Tibial artery (tissue), 4 donors: ENCODE results near the gene BBIP1.

ENCODE experiments used
- DNase-seq, 2 donors: peaks; one replicate each; pipeline ENCODE4 v3.0.0-alpha.2; 2019
- H3K27ac ChIP-seq, 2 donors: fragments of 200-600 bp; sonication (generic) in 1 of 2; 1 replicate in 1 of 2; 2 replicates in 1 of 2; pipeline ENCODE4 v1.5.1; 2018 to 2019; ENCODE audit warnings: mild to moderate bottlenecking in 1 of 2
- H3K27me3 ChIP-seq, 2 donors: fragments of 200-600 bp; sonication (generic) in 1 of 2; one replicate each; pipeline versions ENCODE4 v1.5.1 to v1.6.0; 2016 to 2019
- H3K36me3 ChIP-seq, 3 donors: fragments of 200-600 bp; sonication (generic) in 2 of 3; one replicate each; pipeline ENCODE4 v1.5.1; 2016 to 2019; ENCODE audit warnings: mild to moderate bottlenecking in 2 of 3
- H3K4me1 ChIP-seq, 4 donors: fragments of 200-600 bp; sonication (generic) in 2 of 4; 1 replicate in 3 of 4; 2 replicates in 1 of 4; pipeline ENCODE4 v1.5.1; 2016 to 2019
- H3K4me3 ChIP-seq, 2 donors: fragments of 200-600 bp; sonication (generic) in 1 of 2; 1 replicate in 1 of 2; 2 replicates in 1 of 2; pipeline ENCODE4 v1.5.1; 2018 to 2019; ENCODE audit warnings: mild to moderate bottlenecking in 2 of 2
- H3K9me3 ChIP-seq, 3 donors: fragments of 200-600 bp; sonication (generic) in 1 of 3; one replicate each; pipeline ENCODE4 v1.5.1; 2016 to 2019
- intact Hi-C: fragments of 100-400 bp; cut with DNase I; formaldehyde crosslinking; loops from one replicate; pipeline ENCODE4 v1.15.0; 2023; ENCODE audit warnings: low total_unique reads
- TF ChIP-seq, protein P1 (sequence below), 2 experiments: fragments of 200-600 bp in 1 of 2; fragments of 450-650 bp in 1 of 2; IDR thresholded peaks; one replicate each; pipeline ENCODE4 v1.5.1; 2017 to 2019; ENCODE audit warnings: antibody characterized with exemption in 2 of 2, mild to moderate bottlenecking in 1 of 2, moderate library complexity in 1 of 2

Gene BBIP1

GRCh38 chr10:110903280-110904278 is 15.4 kb downstream of the BBIP1 start:
- Histone ChIP-seq H3K4me3 (no peak overlapping the region), H3K27me3 (no peaks in the 10 kb centered on the region), H3K27ac (no peak overlapping the region), H3K4me1 (no peaks in the 10 kb centered on the region), H3K36me3 (peaks cover 8 to 42% (median 35%) of the 10 kb centered on the region in 3 donors), H3K9me3 (no peaks in the 10 kb centered on the region)
- no peak for DNase-seq
- intact Hi-C loops = no loop called here
- TF ChIP-seq, protein P1, sequence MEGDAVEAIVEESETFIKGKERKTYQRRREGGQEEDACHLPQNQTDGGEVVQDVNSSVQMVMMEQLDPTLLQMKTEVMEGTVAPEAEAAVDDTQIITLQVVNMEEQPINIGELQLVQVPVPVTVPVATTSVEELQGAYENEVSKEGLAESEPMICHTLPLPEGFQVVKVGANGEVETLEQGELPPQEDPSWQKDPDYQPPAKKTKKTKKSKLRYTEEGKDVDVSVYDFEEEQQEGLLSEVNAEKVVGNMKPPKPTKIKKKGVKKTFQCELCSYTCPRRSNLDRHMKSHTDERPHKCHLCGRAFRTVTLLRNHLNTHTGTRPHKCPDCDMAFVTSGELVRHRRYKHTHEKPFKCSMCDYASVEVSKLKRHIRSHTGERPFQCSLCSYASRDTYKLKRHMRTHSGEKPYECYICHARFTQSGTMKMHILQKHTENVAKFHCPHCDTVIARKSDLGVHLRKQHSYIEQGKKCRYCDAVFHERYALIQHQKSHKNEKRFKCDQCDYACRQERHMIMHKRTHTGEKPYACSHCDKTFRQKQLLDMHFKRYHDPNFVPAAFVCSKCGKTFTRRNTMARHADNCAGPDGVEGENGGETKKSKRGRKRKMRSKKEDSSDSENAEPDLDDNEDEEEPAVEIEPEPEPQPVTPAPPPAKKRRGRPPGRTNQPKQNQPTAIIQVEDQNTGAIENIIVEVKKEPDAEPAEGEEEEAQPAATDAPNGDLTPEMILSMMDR (IDR thresholded peaks at IDR 0.05) = no peak

- no peaks in the 10 kb centered on the region for H3K4me1 ChIP-seq
- DNase-seq = no peak
- TF ChIP-seq, protein P1 (IDR thresholded peaks at IDR 0.05) = no peak
- H3K4me3 ChIP-seq = no peak overlapping the region
- H3K9me3 ChIP-seq = no peaks in the 10 kb centered on the region
- no peaks in the 10 kb centered on the region for H3K27me3 ChIP-seq
- H3K36me3 ChIP-seq = peaks cover 15 to 54% (median 40%) of the 10 kb centered on the region in 3 donors
- H3K27ac ChIP-seq = no peak overlapping the region
- intact Hi-C loops = no loop called here
Measured at GRCh38 chr10:110901954-110902819, 16.8 kb downstream of the BBIP1 start.

GRCh38 chr10:110900983-110901382 is 18.0 kb downstream of the BBIP1 start:
- no peaks in the 10 kb centered on the region for H3K27me3 ChIP-seq
- H3K4me1 ChIP-seq = no peaks in the 10 kb centered on the region
- intact Hi-C loops = no loop called here
- H3K27ac ChIP-seq = no peak overlapping the region
- no peak for DNase-seq
- TF ChIP-seq, protein P1 (IDR thresholded peaks at IDR 0.05) = no peak
- H3K36me3 ChIP-seq = peaks cover 15 to 65% (median 40%) of the 10 kb centered on the region in 3 donors
- H3K4me3 ChIP-seq = no peak overlapping the region
- H3K9me3 ChIP-seq = no peaks in the 10 kb centered on the region

GRCh38 chr10:110898391-110898790 is 20.6 kb downstream of the BBIP1 start:
- Histone ChIP-seq H3K4me3 (no peak overlapping the region), H3K9me3 (no peaks in the 10 kb centered on the region), H3K27me3 (no peaks in the 10 kb centered on the region), H3K27ac (no peak overlapping the region), H3K4me1 (peaks cover 0 to 2% (median under 1%) of the 10 kb centered on the region in 4 donors), H3K36me3 (peaks cover 19 to 76% (median 35%) of the 10 kb centered on the region in 3 donors)
- DNase-seq = no peak
- intact Hi-C loops = no loop called here
- TF ChIP-seq, protein P1 (IDR thresholded peaks at IDR 0.05) = no peak

DNA sequence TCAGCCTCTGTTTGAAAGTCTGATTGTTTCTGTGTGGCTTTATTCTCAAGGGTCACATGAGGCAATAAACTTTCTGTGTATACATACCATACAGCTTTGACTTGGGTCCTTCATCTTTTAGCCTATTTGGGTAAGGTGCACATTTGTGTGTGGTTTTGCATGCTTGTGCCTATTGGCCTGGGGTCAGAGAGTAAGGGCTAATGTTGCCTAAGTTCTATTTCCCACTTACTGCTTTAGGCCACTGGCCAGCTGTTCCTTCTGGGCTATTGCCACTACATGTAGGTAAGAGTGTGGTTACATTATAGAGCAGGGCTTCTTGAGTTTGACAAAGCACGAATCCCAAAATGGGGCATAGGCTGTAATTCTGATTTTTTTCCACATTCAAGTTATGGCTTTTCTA is 21.8 kb downstream of the BBIP1 start:
- TF ChIP-seq, protein P1 (IDR thresholded peaks at IDR 0.05) = no peak
- H3K4me1 ChIP-seq = peaks cover 0 to 4% (median 1%) of the 10 kb centered on the region in 4 donors
- intact Hi-C loops = no loop called here
- H3K27me3 ChIP-seq = no peaks in the 10 kb centered on the region
- no peaks in the 10 kb centered on the region for H3K9me3 ChIP-seq
- peaks cover 19 to 76% (median 31%) of the 10 kb centered on the region in 3 donors for H3K36me3 ChIP-seq
- no peak overlapping the region for H3K4me3 ChIP-seq
- no peak overlapping the region for H3K27ac ChIP-seq
- DNase-seq = no peak
